KMS-11 (cell line): ENCODE measurements around the gene GLP2R.
"Not testable (repeated sequence)": the region's sequence is repeated elsewhere in the genome, so short reads cannot be mapped to it uniquely, and the experiment has no call there.

Experiments
- H2AFZ ChIP-seq: fragments of 200-600 bp; sonication (generic); 2 replicates; pipeline ENCODE4 v1.6.1; 2016; ENCODE audit warnings: antibody characterized with exemption, mixed run types, low read depth
- H3K27ac ChIP-seq: fragments of 200-600 bp; sonication (generic); 2 replicates; pipeline ENCODE4 v1.6.1; 2016; ENCODE audit warnings: mild to moderate bottlenecking, mixed run types
- H3K27me3 ChIP-seq: fragments of 200-600 bp; sonication (generic); 2 replicates; pipeline ENCODE4 v1.6.1; 2017; ENCODE audit warnings: mild to moderate bottlenecking, low read depth, mixed run types, moderate library complexity; ENCODE audit not compliant: insufficient read depth
- H3K36me3 ChIP-seq: fragments of 200-600 bp; sonication (generic); 2 replicates; pipeline ENCODE4 v1.6.1; 2017; ENCODE audit warnings: mild to moderate bottlenecking, mixed run types; ENCODE audit not compliant: insufficient read depth
- H3K4me1 ChIP-seq: fragments of 200-600 bp; sonication (generic); 2 replicates; pipeline ENCODE4 v1.6.1; 2016; ENCODE audit warnings: mild to moderate bottlenecking, low read depth, mixed run types; ENCODE audit not compliant: poor library complexity, severe bottlenecking
- H3K4me2 ChIP-seq: fragments of 200-600 bp; sonication (generic); 2 replicates; pipeline ENCODE4 v1.7.0; 2016; ENCODE audit warnings: mild to moderate bottlenecking, mixed run types
- H3K4me3 ChIP-seq: fragments of 200-600 bp; sonication (generic); IDR thresholded peaks from 2 replicates; pipeline ENCODE4 v1.6.1; 2017; ENCODE audit warnings: low read depth, low read length, mixed read lengths; ENCODE audit not compliant: insufficient read depth
- H3K79me2 ChIP-seq: fragments of 200-600 bp; sonication (generic); 2 replicates; pipeline ENCODE4 v1.6.1; 2016; ENCODE audit warnings: low read depth, mixed run types; ENCODE audit not compliant: insufficient read depth
- H3K9ac ChIP-seq: fragments of 200-600 bp; sonication (generic); 2 replicates; pipeline ENCODE4 v1.6.1; 2016; ENCODE audit warnings: mild to moderate bottlenecking, mixed run types
- H4K20me1 ChIP-seq: fragments of 200-600 bp; sonication (generic); 2 replicates; pipeline ENCODE4 v1.6.1; 2016; ENCODE audit warnings: mild to moderate bottlenecking, mixed run types; ENCODE audit not compliant: insufficient read depth
- TF ChIP-seq, protein P1 (sequence below): fragments of 200-600 bp; sonication (generic); conservative IDR thresholded peaks from 2 replicates; pipeline ENCODE4 v1.6.1; 2017; ENCODE audit warnings: low read depth, mild to moderate bottlenecking, antibody characterized with exemption, low read length, moderate library complexity, mixed read lengths

Gene GLP2R, protein sequence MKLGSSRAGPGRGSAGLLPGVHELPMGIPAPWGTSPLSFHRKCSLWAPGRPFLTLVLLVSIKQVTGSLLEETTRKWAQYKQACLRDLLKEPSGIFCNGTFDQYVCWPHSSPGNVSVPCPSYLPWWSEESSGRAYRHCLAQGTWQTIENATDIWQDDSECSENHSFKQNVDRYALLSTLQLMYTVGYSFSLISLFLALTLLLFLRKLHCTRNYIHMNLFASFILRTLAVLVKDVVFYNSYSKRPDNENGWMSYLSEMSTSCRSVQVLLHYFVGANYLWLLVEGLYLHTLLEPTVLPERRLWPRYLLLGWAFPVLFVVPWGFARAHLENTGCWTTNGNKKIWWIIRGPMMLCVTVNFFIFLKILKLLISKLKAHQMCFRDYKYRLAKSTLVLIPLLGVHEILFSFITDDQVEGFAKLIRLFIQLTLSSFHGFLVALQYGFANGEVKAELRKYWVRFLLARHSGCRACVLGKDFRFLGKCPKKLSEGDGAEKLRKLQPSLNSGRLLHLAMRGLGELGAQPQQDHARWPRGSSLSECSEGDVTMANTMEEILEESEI

DNA sequence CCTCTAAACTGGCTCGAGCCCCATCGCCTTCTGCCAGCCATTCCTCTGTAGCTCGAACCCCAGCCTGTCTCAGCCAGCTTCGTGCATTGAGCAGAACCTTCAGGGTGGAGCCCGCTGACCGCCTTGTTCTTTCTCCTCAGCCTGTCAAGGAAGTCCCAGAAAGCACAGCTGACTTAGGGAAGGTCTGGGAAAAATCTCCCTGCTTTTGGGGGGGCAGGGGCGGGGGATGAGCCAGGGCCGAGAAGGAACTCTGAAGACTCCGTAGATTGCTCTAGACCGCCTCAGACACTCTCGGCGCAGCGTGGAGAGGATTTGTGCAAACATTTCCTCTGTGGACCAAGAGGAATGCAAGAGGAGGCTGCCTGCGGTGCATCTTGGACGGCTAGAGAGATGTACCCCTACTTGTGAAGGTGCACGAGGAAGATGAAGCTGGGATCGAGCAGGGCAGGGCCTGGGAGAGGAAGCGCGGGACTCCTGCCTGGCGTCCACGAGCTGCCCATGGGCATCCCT, at the start of gene GLP2R:
GLP2R (plus strand) TSS at position 284 of the 510 bp plus-strand sequence; CDS start at position 424, 140 bp downstream.
- no peaks in the 10 kb centered on the region for H3K36me3 ChIP-seq
- H2AFZ ChIP-seq, result no peak within 1 kb of the TSS
- H3K27ac ChIP-seq, result no peak within 1 kb of the TSS
- H3K4me2 ChIP-seq, result no peak within 1 kb of the TSS
- no peaks in the 10 kb centered on the region for H3K79me2 ChIP-seq
- no peaks in the 10 kb centered on the region for H3K4me1 ChIP-seq
- TF ChIP-seq, protein P1, sequence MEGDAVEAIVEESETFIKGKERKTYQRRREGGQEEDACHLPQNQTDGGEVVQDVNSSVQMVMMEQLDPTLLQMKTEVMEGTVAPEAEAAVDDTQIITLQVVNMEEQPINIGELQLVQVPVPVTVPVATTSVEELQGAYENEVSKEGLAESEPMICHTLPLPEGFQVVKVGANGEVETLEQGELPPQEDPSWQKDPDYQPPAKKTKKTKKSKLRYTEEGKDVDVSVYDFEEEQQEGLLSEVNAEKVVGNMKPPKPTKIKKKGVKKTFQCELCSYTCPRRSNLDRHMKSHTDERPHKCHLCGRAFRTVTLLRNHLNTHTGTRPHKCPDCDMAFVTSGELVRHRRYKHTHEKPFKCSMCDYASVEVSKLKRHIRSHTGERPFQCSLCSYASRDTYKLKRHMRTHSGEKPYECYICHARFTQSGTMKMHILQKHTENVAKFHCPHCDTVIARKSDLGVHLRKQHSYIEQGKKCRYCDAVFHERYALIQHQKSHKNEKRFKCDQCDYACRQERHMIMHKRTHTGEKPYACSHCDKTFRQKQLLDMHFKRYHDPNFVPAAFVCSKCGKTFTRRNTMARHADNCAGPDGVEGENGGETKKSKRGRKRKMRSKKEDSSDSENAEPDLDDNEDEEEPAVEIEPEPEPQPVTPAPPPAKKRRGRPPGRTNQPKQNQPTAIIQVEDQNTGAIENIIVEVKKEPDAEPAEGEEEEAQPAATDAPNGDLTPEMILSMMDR, result no peak
- no peak within 1 kb of the TSS for H3K4me3 ChIP-seq
- H3K9ac ChIP-seq, result no peak within 1 kb of the TSS
- H3K27me3 ChIP-seq, result no peaks in the 10 kb centered on the region
- no peaks in the 10 kb centered on the region for H4K20me1 ChIP-seq

DNA sequence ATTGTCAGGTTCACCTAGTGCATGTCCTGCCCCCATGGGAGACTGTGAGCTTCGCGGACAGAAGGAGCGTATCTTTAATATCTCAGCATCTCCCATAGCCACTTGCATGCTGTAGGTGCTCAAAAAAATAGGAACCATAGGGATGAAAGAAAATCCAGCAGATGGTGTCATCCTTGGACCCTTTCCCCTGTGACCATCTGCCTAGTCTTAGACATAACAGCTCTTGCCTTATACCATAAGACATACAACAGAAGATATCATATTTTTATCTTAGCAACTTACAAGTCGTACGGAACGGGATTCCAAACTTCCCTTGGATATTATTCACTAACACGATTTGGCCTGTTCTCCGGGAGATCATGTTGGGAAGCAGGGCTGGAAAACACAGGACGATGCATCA, 48.8 kb upstream of the GLP2R start:
- TF ChIP-seq, protein P1, result no peak
- H3K4me2 ChIP-seq, result no peak overlapping the region
- H4K20me1 ChIP-seq, result no peaks in the 10 kb centered on the region
- H3K4me3 ChIP-seq, result no peak overlapping the region
- no peaks in the 10 kb centered on the region for H3K79me2 ChIP-seq
- H3K27ac ChIP-seq, result no peak overlapping the region
- no peak overlapping the region for H2AFZ ChIP-seq
- no peaks in the 10 kb centered on the region for H3K27me3 ChIP-seq
- H3K36me3 ChIP-seq, result no peaks in the 10 kb centered on the region
- no peaks in the 10 kb centered on the region for H3K4me1 ChIP-seq
- no peak overlapping the region for H3K9ac ChIP-seq

DNA sequence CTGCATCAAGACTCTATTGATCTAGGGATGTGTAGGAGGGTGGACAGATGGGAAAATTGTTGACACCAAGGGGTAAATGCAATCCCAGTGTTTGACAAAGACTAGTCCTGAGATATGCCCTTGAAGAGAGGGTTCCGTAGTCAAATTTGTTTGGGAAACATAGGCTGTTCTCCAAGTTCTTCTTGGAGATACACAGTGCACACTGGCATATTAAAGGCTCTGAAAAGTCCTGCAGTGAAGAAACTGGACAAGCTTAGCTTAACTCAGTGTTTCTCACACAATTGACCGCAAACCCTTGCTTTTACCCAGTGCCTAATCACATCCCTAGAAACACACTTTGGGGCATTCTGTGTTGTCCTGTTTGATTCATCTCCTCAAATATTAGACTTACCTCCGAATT, 45.2 kb upstream of the GLP2R start:
- Histone ChIP-seq H3K36me3 (no peaks in the 10 kb centered on the region), H3K4me2 (no peak overlapping the region), H3K4me1 (no peaks in the 10 kb centered on the region), H3K9ac (no peak overlapping the region), H4K20me1 (no peaks in the 10 kb centered on the region), H3K27ac (no peak overlapping the region), H3K4me3 (no peak overlapping the region), H3K79me2 (no peaks in the 10 kb centered on the region), H3K27me3 (no peaks in the 10 kb centered on the region), H2AFZ (no peak overlapping the region)
- TF ChIP-seq, protein P1, result no peak

DNA sequence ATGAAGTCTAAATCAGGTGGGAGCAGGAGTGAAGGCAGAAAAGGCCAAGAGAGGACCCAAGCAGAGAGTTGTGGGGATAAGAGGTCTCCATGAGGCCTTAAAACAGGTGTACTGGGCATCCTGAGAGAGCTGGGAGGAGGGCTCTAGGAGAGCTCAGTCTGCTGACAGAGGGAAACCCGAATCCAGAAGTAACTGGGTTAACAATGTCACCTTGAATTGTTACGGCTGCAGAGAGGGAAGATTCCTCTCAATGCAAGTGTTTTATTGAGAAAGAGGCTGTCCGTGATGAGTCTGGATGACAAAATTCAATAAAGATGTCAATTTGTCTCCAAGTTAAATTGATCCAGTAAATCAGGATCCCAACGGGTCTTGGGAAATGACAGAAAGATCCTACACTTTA, 42.7 kb upstream of the GLP2R start:
- no peaks in the 10 kb centered on the region for H3K79me2 ChIP-seq
- no peak overlapping the region for H3K9ac ChIP-seq
- H3K27ac ChIP-seq, result no peak overlapping the region
- no peaks in the 10 kb centered on the region for H3K4me1 ChIP-seq
- TF ChIP-seq, protein P1, result no peak
- no peaks in the 10 kb centered on the region for H4K20me1 ChIP-seq
- H3K4me3 ChIP-seq, result no peak overlapping the region
- no peak overlapping the region for H2AFZ ChIP-seq
- no peaks in the 10 kb centered on the region for H3K36me3 ChIP-seq
- no peak overlapping the region for H3K4me2 ChIP-seq
- no peaks in the 10 kb centered on the region for H3K27me3 ChIP-seq

DNA sequence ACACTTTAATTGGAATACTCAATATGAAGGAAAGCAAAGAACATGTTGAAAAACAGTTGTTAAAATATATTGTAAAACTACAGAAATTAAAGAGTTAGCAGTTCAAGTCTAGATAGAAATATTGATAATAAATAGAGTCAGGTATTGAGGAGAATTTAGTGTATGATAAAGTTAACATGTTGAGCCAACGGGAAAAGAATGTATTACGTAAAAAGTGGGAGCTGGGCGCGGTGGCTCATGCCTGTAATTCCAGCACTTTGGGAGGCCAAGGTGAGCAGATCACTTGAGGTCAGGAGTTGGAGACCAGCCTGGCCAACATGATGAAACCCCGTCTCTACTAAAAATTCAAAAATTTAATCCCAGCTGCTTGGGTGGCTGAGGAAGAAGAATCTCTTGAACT, 42.3 kb upstream of the GLP2R start:
- not testable (repeated sequence) for H3K9ac ChIP-seq, H3K36me3 ChIP-seq, H3K27me3 ChIP-seq, H3K27ac ChIP-seq, H3K4me2 ChIP-seq, H3K4me1 ChIP-seq, H2AFZ ChIP-seq, H3K79me2 ChIP-seq, H4K20me1 ChIP-seq, H3K4me3 ChIP-seq
